ENCODE results near the gene C9orf43.

DNA sequence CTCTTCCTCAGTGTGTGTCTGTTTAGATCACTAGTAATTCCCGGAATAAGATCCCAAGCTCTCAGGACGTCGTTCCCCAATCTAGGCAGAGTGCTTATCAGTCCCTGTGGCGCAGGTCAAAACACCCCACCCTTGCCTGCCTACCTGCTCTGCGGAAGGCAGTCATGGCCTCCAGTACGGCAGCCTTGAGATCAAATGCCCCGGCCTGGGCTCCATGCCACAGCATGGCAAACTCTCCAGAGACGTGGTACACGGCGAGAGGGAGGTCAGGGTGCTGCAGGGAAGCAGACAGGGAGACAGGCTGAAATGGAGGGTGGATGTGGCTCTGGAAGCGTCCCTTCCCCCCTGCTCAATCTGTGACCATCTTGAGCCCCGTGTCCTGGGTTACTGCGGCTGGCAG lies 21.7 kb upstream of the C9orf43 start:
- TF ChIP-seq, protein P1, sequence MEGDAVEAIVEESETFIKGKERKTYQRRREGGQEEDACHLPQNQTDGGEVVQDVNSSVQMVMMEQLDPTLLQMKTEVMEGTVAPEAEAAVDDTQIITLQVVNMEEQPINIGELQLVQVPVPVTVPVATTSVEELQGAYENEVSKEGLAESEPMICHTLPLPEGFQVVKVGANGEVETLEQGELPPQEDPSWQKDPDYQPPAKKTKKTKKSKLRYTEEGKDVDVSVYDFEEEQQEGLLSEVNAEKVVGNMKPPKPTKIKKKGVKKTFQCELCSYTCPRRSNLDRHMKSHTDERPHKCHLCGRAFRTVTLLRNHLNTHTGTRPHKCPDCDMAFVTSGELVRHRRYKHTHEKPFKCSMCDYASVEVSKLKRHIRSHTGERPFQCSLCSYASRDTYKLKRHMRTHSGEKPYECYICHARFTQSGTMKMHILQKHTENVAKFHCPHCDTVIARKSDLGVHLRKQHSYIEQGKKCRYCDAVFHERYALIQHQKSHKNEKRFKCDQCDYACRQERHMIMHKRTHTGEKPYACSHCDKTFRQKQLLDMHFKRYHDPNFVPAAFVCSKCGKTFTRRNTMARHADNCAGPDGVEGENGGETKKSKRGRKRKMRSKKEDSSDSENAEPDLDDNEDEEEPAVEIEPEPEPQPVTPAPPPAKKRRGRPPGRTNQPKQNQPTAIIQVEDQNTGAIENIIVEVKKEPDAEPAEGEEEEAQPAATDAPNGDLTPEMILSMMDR (IDR thresholded peaks at IDR 0.05): no peak
- TF ChIP-seq POLR2A (IDR thresholded peaks at IDR 0.05): no peak

Measured in testis (tissue), 2 donors.